Measurements from ENCODE around the gene UMODL1. TPM values are rescaled to one million over a fixed set of nuclear protein-coding genes. Genes with fewer than 3 reads are reported as not detected.

UMODL1 gene
- total RNA-seq, 1 donor from 2014 or later, result not detected

- H3K4me3 Mint-ChIP-seq, result no peak overlapping the region
- no peaks in the 10 kb centered on the region for H3K9me3 Mint-ChIP-seq
- TF ChIP-seq, protein P1, sequence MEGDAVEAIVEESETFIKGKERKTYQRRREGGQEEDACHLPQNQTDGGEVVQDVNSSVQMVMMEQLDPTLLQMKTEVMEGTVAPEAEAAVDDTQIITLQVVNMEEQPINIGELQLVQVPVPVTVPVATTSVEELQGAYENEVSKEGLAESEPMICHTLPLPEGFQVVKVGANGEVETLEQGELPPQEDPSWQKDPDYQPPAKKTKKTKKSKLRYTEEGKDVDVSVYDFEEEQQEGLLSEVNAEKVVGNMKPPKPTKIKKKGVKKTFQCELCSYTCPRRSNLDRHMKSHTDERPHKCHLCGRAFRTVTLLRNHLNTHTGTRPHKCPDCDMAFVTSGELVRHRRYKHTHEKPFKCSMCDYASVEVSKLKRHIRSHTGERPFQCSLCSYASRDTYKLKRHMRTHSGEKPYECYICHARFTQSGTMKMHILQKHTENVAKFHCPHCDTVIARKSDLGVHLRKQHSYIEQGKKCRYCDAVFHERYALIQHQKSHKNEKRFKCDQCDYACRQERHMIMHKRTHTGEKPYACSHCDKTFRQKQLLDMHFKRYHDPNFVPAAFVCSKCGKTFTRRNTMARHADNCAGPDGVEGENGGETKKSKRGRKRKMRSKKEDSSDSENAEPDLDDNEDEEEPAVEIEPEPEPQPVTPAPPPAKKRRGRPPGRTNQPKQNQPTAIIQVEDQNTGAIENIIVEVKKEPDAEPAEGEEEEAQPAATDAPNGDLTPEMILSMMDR (IDR thresholded peaks at IDR 0.05; ENCODE audit: unreplicated experiment), result no peak
- H3K27ac Mint-ChIP-seq, result no peak overlapping the region
- peaks cover 13% of the 10 kb centered on the region for H3K4me1 Mint-ChIP-seq
- H3K27me3 Mint-ChIP-seq (ENCODE audit: low read depth), result no peaks in the 10 kb centered on the region
- H3K36me3 Mint-ChIP-seq, result no peaks in the 10 kb centered on the region
- no peak for DNase-seq (ENCODE audit: low spot score in 2 of 2, unreplicated experiment in 2 of 2)
Measured at GRCh38 chr21:42061195-42061985, 9.7 kb upstream of the UMODL1 start.

- Mint-ChIP-seq H3K27ac (no peak overlapping the region), H3K27me3 (ENCODE audit: low read depth) (no peaks in the 10 kb centered on the region), H3K36me3 (no peaks in the 10 kb centered on the region), H3K4me1 (peaks cover 10% of the 10 kb centered on the region), H3K4me3 (no peak overlapping the region), H3K9me3 (no peaks in the 10 kb centered on the region)
- TF ChIP-seq, protein P1 (IDR thresholded peaks at IDR 0.05; ENCODE audit: unreplicated experiment), result no peak
- DNase-seq (ENCODE audit: low spot score in 2 of 2, unreplicated experiment in 2 of 2), result no peak
Measured at GRCh38 chr21:42061986-42062235, 9.2 kb upstream of the UMODL1 start.

DNA sequence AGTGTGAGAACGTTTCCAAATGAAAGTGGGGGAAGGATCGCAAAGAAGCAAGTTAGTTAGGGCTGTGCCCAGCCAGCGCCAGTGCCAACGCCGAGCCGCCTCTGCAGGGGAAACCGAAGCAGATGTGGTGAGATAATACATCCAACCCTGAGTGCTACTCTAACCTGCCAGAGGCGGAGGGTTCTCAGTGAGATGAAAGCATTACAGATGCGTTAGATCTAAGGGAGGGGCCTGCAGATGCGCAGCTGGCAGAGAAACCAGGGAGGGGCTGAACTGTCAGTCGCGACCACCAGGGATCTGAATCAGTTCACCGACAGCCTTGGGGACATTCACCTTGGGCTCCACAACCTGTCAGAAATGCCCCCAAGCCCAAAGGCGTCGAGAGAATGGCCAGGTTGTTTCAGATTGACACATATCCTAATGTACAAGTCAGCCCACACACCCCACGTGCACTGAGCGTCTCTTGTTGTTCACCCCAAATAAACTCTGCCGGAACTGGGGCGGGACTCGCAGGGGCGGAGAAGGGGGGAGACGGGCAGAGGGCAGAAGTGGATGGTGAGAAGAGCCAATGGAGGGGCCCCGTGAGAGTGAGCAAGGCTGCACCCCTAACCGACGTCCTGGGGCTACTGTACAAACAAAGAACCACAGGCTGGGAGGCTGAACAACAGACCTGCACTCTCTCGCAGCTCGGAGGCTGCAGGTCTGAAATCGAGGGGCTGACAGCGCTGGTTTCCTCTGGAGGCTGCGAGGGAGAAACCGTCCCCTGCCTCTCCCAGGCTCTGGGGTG, 8.7 kb upstream of the UMODL1 start:
- no peak overlapping the region for H3K4me3 Mint-ChIP-seq

DNA sequence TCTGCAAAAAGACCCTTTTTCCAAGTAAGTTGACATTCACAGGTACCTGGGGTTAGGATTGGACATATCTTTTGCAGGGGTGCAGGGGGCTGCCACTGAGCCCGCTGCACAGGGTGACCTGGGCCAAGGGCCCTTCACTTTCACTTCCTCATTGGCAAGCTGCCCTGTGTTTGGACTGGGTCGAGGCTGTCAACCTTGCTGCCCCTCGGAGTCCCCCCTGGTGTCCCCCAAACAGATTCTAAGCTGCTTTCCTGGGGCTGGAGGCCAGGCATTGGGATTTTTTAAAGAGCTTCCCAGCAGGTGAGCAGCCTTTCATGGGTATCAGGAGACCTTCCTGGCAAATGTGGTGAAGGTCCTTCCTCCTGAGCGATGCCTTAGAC, 7.9 kb upstream of the UMODL1 start:
- no peak for DNase-seq (ENCODE audit: low spot score in 2 of 2, unreplicated experiment in 2 of 2)
- no peaks in the 10 kb centered on the region for H3K36me3 Mint-ChIP-seq
- no peak overlapping the region for H3K27ac Mint-ChIP-seq
- H3K9me3 Mint-ChIP-seq, result no peaks in the 10 kb centered on the region
- no peaks in the 10 kb centered on the region for H3K27me3 Mint-ChIP-seq (ENCODE audit: low read depth)
- TF ChIP-seq, protein P1 (IDR thresholded peaks at IDR 0.05; ENCODE audit: unreplicated experiment), result no peak
- no peak overlapping the region for H3K4me3 Mint-ChIP-seq
- peaks cover 3% of the 10 kb centered on the region for H3K4me1 Mint-ChIP-seq

More for the DNA sequence above, 8.7 kb upstream of the UMODL1 start:
- Mint-ChIP-seq H3K27ac (no peak overlapping the region), H3K4me1 (peaks cover 5% of the 10 kb centered on the region), H3K9me3 (no peaks in the 10 kb centered on the region), H3K36me3 (no peaks in the 10 kb centered on the region), H3K27me3 (ENCODE audit: low read depth) (no peaks in the 10 kb centered on the region)
- TF ChIP-seq, protein P1 (IDR thresholded peaks at IDR 0.05; ENCODE audit: unreplicated experiment), result no peak
- DNase-seq (ENCODE audit: low spot score in 2 of 2, unreplicated experiment in 2 of 2), result no peak

- TF ChIP-seq, protein P1 (IDR thresholded peaks at IDR 0.05; ENCODE audit: unreplicated experiment), result no peak
- H3K4me3 Mint-ChIP-seq, result no peak overlapping the region
- no peaks in the 10 kb centered on the region for H3K27me3 Mint-ChIP-seq (ENCODE audit: low read depth)
- H3K9me3 Mint-ChIP-seq, result no peaks in the 10 kb centered on the region
- no peak for DNase-seq (ENCODE audit: low spot score in 2 of 2, unreplicated experiment in 2 of 2)
- peaks cover 3% of the 10 kb centered on the region for H3K4me1 Mint-ChIP-seq
- no peaks in the 10 kb centered on the region for H3K36me3 Mint-ChIP-seq
- no peak overlapping the region for H3K27ac Mint-ChIP-seq
Measured at GRCh38 chr21:42063571-42064521, 7.3 kb upstream of the UMODL1 start.
